Measurements from ENCODE around the gene TLE4.

The TLE4 gene

DNA sequence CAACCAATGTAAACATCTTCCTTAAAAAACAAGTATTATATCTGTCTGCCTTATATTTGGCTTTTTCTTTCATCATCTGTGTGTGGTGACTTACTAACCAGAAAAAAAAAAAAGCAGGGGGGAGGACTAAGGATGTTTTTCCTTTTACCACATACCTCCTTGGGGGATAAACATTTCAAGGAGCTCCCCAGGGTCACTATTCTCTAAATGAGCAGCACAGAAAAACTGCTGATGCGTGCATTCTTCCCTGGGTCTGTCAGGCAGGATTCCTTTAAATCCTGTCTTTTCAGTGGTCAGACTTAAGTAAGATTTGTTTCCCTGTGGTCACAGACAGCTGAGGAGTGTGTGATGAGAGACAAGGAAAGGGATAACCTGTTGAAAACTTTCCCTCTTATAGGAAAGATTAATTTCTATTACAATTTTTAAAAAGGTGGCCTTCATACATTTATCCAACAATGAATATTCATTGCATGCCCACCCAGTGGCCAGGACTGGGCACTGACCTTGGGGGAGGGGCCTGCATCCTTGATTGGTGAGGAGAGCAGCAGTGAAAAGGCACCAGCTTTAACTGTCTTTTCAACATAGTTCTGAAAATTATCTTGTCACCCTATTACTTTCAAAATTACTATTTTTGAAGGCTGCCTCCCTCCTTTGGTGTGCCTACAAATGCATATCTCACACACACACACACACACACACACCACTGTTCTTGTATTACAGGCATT is 123.1 kb downstream of the TLE4 start:
- no peak for DNase-seq

DNA sequence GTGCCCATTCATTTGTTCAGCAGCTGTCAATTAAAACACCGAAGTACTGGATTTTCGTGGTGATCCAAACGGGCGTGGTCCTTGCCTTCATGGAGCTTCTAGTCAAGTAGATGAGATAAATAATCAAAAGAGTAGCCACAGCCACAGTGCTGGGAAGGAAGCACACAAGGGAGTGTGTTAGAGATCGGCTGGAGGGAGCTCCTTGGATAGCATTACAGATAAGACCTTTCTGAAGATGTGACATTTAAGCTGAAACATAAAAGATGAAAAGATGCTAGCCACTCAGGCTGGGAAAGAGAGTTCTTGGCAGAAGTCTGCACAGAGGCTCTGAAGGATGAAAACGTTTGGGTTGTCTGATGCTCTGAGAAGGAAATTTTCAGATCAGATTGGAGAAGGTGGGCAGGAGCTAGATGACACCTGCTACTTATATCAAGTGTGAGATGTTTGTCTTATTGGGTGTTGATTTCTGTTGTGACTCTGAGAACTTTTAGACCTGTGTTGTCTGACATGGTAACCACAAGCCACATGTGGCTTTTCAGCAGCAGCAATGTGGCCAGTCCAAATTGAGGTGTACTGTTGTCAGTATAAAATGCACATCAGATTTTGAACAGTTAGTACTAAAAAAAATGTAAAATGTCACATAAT is 123.9 kb downstream of the TLE4 start:
- no peak for DNase-seq

DNA sequence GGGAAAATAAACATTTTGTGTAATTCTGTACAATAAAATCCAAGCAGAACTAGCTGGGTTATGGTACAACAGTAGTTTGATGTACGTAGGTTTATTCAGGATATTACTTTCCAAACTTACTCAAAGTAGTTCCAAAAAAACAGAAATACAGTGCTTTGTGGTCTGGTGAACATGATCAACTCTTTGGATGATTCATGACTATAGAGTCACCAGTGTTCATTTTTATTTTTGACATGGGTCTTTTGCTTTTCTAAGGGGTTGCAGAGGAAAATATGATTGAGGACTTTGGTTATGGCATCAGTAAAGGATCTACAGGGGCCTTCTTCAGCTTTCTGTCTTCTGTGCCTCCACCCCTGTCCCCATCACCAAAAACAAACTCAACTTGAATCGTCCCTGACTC is 127.2 kb downstream of the TLE4 start:
- DNase-seq: no peak

DNA sequence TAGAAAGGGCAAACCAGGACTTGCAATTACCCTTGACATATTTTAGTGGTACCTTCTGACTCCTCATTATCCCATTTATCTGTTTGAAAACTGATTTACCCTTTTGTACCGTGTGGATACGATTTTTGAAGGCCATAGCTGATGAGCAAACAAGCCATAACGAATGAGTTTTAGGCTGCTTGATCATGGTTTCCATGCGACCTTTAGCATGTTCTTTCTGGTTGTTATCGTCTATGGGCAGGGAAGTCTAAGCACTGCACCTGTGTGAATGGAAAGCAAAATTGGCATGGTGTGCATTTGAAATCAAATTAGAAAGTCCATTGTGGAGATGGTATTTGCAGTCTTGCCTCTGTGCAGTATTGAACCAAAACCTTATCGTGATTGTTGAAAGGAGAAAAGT is 127.7 kb downstream of the TLE4 start:
- DNase-seq: no peak

DNA sequence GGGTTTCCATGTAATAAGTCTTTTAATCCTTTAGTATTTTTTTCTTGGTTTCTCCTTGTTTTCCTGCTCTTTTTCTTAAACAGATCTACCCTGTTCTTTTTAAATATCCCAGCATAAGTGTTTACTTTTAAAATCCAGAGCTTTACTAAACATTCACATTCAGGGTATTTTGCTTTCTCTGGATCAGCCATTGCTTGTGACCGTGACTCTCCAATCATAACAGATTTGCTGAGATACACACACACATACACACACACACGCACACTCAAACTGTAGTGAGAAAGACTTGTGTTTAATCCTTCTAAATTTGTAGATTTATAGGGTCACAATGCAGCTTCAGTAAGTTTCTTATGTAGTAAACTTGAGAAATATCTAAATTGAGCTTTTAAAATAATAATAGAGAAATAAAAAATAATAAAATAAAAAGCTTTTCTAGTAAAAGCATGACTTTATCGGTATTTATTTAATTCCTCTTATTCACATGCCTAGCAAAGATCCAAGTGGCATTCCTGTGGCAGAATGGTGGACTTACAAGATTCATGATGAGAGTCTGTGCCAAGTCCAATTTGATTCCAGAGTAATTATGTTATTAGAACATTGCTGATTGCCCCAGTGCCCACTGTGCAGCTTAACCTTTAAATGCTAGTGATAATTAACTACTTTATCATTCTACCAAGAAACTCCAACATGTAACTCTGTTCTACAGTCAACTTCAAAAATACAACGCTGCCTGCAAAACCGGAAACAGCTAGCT is 129.0 kb downstream of the TLE4 start:
- DNase-seq: no peak

DNA sequence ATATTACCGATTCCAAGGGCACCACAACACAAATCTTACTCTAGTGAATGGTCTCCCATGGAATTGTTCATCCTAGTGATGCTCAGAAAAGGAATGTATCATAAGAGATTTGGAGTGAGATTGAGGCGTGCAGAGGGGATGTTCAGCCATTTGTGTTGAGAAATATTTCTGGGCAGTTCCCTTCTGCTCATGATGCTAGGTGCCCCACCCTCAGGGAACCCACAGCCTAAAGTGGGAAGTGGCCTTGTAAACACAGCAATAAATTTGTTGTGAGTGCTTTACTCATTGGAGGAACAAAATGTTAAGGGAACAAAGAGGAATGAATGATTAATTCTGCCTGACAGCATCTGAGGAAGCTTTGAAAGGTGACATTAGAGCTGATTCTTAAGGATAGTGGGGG is 129.9 kb downstream of the TLE4 start:
- no peak for DNase-seq

DNA sequence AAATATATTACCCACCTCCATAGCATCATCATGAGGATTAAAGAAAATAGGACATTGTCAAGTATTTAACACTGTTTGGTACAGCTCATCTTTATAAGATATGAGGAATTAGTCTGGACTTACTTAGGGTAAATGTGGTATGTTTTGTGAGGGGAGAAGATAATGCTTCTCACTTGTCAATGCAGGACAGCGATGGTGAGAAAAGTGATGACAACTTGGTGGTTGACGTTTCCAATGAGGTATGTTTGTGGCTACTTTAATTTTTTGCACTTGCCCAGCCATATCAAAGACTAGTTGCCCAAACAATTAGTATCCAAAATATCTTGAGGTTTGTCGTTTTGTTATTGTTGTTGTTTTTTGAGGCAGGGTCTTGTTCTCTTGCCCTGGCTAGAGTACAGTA is 133.9 kb downstream of the TLE4 start:
- DNase-seq: no peak

DNA sequence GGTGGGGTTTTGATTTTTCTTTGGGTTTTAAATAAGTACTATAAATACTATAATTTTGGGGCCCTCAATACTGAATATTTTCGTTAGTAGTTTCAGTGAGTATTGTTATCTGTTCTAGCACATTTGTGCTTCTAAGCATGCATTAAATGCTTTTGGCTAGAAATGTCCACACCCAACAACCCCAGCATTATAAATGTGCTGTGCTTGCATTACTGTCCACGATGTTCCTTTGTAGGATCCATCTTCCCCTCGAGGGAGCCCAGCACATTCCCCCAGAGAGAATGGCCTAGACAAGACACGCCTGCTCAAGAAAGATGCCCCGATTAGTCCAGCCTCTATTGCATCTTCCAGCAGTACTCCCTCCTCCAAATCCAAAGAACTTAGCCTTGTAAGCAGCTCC is 134.7 kb downstream of the TLE4 start:
- DNase-seq: no peak

DNA sequence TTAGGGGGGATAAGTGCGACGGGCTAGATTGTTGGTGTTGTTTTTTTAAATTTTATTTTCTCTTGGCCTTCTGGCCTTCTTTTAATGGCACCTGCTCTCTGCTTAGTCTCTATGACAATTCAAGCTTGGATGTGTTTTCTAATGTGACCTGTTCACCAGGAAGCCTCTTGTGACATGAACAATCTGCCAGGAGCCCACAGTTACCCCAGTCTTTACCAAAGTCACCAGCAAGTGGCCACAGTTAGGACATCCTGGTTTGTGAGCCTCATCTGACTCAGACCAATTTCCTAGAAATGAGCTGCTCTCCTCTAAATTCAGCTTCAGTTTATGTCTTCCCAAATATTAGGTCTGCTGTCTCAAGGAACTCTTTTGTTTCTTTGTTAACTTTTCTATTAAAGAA is 135.8 kb downstream of the TLE4 start:
- no peak for DNase-seq

DNA sequence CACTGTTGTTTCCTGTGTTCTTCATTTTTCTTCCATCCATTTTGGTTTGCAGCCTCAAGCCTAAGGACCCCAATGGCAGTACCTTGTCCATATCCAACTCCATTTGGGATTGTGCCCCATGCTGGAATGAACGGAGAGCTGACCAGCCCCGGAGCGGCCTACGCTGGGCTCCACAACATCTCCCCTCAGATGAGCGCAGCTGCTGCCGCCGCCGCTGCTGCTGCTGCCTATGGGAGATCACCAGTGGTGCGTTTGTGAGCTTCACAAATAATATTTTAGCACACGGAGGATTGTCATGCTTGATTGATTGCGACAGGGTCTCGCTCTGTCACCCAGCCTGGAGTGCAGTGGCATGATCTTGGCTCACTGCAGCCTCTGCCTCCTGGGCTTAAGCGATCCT is 136.8 kb downstream of the TLE4 start:
- no peak for DNase-seq

DNA sequence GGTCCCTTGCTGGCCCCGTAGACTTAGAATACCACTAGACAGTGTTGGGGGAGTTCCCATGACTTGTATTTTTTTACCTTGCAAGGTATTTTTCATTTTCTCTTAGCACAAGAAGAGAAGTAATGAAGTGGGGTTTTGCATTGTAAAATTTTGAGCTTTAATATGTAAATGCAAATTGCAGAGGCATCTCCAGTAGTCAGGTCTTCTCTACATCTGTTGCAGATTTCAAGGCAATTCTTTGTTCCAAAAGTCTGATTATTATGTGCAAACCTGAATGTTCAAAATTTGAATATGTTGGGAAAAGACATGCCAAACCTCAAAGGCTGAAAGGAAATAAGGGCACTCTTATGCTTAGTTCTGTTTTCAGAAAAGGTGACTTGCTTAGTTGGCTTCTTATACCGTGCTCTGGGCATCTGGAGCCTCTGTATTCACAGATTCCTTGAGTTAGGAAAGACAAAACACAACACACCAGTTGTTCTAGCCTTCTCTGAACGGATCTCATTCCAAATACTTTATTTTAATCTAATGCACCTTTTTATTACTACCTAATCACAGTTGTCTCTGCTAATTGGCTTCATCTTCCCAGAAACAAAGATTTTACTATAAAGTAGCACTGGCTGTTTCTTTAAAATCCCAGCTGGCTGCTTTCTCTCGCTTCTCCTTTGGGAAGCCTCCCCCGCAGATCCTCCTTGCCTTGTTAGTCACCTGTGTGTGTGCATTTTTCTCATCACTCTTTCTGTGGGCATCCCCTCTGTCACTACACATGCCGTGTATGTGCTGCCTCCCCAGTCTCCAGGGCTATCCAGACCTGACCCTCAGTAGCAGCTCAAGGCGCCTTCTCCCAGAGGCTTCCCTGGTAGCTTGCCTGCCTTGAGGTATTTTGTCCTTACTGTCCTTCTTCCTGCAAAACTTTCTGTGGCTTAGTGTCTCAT is 138.2 kb downstream of the TLE4 start:
- no peak for DNase-seq

DNA sequence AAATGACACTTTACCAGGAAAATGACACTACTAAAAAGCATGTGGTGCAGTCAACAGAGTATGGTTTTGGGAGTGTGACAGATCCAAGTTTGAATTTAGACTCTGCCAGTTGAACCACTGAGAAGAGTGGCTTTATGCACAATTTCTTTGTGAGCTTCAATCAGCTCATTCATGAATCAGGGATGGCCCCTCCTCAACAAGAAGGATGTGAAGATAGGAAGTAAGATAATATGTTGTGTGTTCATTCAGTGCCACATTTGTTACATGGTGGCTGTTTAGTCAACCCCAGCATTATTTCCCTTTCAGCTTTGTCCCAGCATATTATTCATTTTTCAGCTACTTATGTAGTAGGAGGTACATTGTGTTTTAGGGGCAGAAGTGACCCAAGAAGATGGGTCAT is 140.1 kb downstream of the TLE4 start:
- DNase-seq: no peak

DNA sequence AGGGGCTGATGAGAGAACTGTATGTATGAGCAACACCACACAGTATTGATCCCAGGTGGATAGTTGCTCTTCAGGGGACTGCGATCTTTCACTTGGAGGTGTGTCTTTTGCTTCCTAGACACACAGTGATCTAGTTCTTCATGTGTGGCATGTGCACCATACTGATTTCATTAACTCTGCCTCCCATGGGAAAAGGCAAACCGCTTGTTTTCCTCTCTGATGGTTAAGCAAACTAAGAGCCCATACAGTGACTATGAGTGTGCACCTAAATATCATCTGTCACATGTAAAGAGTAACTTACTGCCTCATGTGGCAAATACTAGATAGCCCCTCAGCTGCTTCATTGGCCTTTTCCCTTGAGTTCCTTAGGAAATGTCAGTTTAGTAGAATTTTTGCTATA is 147.3 kb downstream of the TLE4 start:
- no peak for DNase-seq

DNA sequence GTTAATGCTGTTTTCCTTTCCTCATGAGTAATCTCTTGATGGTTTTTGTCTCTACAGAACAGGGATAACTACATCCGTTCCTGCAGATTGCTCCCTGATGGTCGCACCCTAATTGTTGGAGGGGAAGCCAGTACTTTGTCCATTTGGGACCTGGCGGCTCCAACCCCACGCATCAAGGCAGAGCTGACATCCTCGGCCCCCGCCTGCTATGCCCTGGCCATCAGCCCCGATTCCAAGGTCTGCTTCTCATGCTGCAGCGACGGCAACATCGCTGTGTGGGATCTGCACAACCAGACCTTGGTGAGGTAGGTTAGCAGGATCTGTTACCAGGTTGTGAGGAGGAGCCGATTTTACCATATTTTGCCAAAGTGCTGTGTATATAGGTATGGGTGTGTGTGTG is 148.2 kb downstream of the TLE4 start:
- DNase-seq: no peak

DNA sequence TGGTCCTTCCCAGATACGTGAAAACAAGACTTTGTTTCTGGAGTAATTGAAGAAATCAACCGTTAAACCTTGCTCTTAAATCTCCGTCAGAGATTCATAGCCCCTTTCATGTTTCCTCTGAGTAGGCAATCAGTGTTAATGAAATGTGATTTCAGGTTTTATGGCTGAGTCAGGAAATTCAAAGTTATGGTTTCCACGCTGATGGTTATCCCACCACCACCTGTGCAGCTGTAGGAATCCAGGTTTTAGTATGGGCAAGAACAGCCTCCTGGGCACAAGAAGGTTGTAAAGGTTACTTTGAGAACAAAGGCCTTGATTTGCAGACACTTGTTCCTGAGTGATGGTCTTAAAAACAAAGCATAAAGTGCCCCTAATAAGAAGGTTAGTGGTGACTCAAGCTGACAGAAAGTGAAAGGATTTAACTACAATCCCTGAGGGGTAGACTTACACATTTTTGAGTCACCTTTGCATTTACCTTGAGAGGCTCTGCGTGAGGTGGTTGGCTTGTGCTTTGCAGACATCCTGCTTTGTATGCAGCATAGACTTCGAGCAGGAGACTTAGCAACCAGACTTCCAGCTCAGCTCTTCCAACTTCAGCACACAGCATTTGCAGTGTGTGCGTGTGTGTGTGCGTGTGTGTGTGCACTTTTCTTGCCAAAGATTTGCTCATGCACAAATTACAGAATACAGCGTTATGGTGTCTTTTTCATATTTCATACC is 159.6 kb downstream of the TLE4 start:
- no peak for DNase-seq

DNA sequence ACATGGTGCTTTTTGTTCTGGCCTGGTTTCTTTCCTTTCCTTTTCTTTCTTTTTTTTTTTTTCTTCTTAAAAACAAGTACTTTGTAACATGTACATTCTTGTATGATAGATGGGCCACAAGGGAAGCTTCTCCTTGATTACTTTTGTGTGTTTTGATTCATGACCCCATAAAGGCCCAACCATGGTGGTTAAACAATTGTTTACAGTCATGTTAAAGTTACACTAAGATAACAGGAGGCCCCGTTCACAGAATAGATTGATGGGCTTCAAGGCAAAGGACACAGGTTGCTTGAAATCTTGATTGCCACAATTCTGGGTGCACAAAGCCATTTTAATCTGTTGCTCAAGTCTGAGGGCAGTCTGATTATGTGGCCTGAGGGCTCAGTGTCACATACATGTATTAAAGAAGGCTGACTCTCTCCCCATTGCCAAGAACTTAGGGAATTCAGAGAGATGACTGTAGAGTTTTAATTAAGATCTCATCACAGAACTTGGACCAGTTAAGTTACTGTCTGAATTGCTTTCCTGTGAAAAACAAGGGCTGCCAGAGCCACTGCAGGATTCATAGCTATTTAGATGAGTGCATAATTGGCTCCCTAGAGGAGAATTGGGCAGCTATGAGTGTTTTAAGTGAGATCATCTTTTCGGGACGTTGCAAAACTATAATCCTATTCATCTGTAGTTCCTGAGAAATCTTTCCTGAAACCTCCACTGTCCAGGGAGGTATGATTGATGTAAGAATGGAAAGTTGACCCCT is 163.4 kb downstream of the TLE4 start:
- DNase-seq: no peak

DNA sequence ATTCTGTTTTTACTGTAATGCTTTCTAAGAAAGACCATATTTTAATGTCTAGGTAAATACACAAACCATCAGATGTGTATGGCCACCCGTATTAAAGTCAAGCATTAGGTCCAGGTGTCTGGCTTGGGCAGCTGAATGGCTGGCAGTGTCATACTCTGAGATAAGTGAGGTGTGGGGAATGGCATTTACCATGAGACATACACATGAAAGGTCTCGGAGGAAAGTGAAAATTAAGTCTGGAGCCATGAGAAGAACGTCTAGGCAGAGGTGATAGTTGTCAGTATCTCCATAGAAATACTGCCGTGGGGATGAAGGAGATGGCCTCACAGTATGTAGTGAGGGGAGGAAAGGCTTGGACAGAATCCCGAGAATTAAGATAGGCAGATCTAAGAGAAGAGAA is 164.3 kb downstream of the TLE4 start:
- no peak for DNase-seq

DNA sequence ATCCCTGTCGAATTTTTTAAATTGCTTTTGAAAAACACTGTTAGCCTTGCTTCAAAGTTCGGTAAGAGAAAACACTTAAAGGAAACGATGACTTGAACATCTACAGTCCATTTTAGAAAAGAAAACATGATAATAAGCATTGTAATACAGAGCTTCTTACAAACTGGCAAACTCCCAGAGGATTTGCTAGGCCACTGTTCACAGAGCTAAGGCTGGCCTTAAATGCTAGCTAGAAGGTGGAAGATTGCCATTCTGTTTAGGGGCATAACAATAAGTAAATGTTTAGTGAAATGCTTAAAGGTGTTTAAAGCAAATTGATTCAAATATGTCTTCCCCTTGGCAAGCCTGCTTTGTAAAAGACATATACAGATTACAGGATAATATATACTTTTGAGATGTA is 169.6 kb downstream of the TLE4 start:
- no peak for DNase-seq

DNA sequence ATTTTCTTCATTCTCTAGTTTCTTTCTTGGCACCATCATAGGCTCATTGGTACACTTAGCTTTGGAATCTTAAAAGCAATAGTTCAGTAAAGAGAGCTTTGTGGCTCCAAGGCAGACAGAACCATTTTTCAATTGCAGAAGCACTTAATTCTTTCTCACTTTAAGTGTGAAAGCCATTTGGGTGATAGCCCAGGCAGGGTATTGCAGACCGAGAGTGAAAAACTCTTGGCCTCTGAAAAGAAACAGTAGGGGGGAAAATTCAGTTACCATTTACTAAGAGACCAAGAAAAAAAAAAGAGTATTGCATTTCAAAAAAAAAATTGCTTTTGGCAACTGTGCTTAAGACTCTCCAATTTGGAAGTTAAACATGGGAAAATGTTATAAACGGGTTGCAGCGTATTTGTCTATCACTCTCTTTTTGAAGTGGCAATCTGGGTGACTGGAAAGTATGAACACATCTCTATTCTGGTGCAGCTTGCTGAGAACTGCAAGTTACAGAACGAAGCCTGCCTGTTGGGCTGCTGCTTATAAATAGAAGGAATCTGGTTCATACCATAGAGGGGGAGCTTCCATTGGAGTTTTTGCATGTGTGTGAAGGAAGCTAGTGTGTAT is 170.5 kb downstream of the TLE4 start:
- DNase-seq: no peak

DNA sequence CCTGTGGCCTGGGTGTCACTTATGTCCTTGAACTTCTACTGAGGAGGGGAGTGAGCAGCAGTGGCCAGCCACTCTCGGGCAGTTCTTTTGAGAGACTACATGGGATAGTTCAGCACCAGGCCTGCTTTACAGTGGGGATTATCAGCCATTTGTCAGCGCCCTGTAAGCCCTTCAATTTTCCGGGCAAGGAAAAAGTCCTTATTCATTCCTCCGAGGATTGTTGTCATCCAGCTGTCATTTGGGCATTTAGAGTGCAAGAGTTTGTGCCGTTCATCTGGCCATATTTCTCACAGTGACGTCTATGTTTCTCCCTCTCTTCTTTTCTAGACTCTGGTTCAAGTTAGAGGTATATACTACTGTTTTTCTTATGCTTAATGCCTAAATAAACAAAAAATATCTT is 172.8 kb downstream of the TLE4 start:
- DNase-seq: no peak

DNA sequence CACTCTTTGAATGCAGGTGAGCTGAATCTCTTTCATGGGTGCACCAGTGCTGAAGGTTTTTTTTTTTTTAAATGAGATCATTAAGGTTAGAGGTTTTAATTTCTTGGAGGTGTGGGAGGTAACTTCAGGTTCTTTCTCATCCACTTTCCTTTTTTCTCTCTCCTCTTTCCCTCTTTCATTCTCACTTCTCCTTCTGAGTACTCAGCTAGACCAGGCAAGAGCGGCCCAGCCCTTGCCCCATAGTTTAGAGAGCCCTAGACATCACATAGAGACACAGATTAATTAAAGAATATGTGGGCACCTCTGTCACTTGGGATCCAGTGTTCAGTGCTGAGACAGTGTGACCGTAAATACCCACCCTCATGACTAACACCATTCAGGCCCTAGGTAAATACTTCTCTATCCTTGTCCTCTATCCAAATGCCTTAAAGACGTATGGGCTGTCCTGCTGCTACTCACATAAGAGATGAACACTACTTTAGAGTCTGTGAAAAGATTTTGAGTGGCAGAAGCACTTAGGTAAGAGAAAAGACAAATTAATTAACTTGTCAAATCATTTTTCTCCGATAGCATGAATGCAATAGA is 174.1 kb downstream of the TLE4 start:
- DNase-seq: no peak

Measured in NCI-H1048 (cell line).